HepG2 (cell line): ENCODE measurements around the gene KDM5B. TPM values are rescaled to one million over a fixed set of nuclear protein-coding genes. Genes with fewer than 3 reads are reported as not detected.

Source experiments
- DMTF1 ChIP-seq: sonication (generic); formaldehyde crosslinking; IDR thresholded peaks from 2 replicates; pipeline ENCODE4 v1.4.0; 2020; ENCODE audit warnings: mild to moderate bottlenecking, missing genetic modification reagents
- EED ChIP-seq: sonication (generic); formaldehyde crosslinking; IDR thresholded peaks from 2 replicates; pipeline ENCODE4 v1.5.0; 2020; ENCODE audit warnings: mild to moderate bottlenecking, missing genetic modification reagents
- GATAD2A ChIP-seq: IDR thresholded peaks from 2 replicates; pipeline ENCODE4 v1.6.1; 2016
- HIVEP1 ChIP-seq: sonication (generic); formaldehyde crosslinking; IDR thresholded peaks from 2 replicates; pipeline ENCODE4 v1.4.0; 2020; ENCODE audit warnings: mild to moderate bottlenecking, missing genetic modification reagents
- HNRNPH1 ChIP-seq: fragments of 200-400 bp; formaldehyde crosslinking; optimal IDR thresholded peaks from 2 replicates; pipeline ENCODE3; 2017; ENCODE audit warnings: mild to moderate bottlenecking, low read depth, low read length
- KLF9 ChIP-seq: IDR thresholded peaks from 2 replicates; pipeline ENCODE4 v1.6.1; 2016; ENCODE audit warnings: low read depth
- MAF1 ChIP-seq: sonication (generic); formaldehyde crosslinking; IDR thresholded peaks from 2 replicates; pipeline ENCODE4 v1.5.0; 2020; ENCODE audit warnings: missing genetic modification reagents, borderline replicate concordance
- NAIF1 ChIP-seq: sonication (generic); formaldehyde crosslinking; IDR thresholded peaks from 2 replicates; pipeline ENCODE4 v1.5.0; 2020; ENCODE audit warnings: mild to moderate bottlenecking, missing genetic modification reagents, borderline replicate concordance
- NCOA5 ChIP-seq: sonication (generic); formaldehyde crosslinking; IDR thresholded peaks from 2 replicates; pipeline ENCODE4 v1.4.0; 2020; ENCODE audit warnings: missing genetic modification reagents
- PCBP1 ChIP-seq: fragments of 200-400 bp; formaldehyde crosslinking; IDR thresholded peaks from 2 replicates; pipeline ENCODE4 v1.6.1; 2017; ENCODE audit warnings: mild to moderate bottlenecking, low read depth, low read length, borderline replicate concordance
- PITX1 ChIP-seq: sonication (generic); formaldehyde crosslinking; IDR thresholded peaks from 2 replicates; pipeline ENCODE4 v1.5.1; 2020; ENCODE audit warnings: mild to moderate bottlenecking, missing genetic modification reagents
- PPARG ChIP-seq: conservative IDR thresholded peaks from 2 replicates; pipeline ENCODE4 v1.6.1; 2016; ENCODE audit warnings: missing biosample characterization, missing genetic modification reagents
- SMARCE1 ChIP-seq: fragments of 450-650 bp; IDR thresholded peaks from 2 replicates; pipeline ENCODE4 v1.6.1; 2017; ENCODE audit warnings: borderline replicate concordance
- SNAPC2 ChIP-seq: sonication (generic); formaldehyde crosslinking; IDR thresholded peaks from 2 replicates; pipeline ENCODE4 v1.8.1; 2022; ENCODE audit warnings: mild to moderate bottlenecking, missing genetic modification reagents
- SOX6 ChIP-seq, 2 experiments: fragments of 450-650 bp in 1 of 2; sonication (generic) in 1 of 2; formaldehyde crosslinking in 1 of 2; IDR thresholded peaks; 2 replicates each; pipeline versions ENCODE4 v1.4.0 to v1.6.1; 2017 to 2020; ENCODE audit warnings: antibody characterized with exemption in 1 of 2, mild to moderate bottlenecking in 1 of 2, missing genetic modification reagents in 1 of 2
- THYN1 ChIP-seq: sonication (generic); formaldehyde crosslinking; IDR thresholded peaks from 2 replicates; pipeline ENCODE4 v1.8.1; 2023; ENCODE audit warnings: low read depth, mild to moderate bottlenecking, moderate library complexity, missing genetic modification reagents, borderline replicate concordance
- TIGD3 ChIP-seq: sonication (generic); formaldehyde crosslinking; IDR thresholded peaks from 2 replicates; pipeline ENCODE4 v1.5.1; 2020; ENCODE audit warnings: mild to moderate bottlenecking, missing genetic modification reagents, borderline replicate concordance
- U2AF2 ChIP-seq: fragments of 200-400 bp; formaldehyde crosslinking; IDR thresholded peaks from 2 replicates; pipeline ENCODE4 v1.6.1; 2017; ENCODE audit warnings: low read depth, mild to moderate bottlenecking, low read length
- ZBTB20 ChIP-seq: sonication (generic); formaldehyde crosslinking; IDR thresholded peaks from 2 replicates; pipeline ENCODE4 v1.8.1; 2023; ENCODE audit warnings: missing genetic modification reagents, low read depth, mild to moderate bottlenecking, borderline replicate concordance
- ZBTB7A ChIP-seq: sonication (generic); formaldehyde crosslinking; IDR thresholded peaks from 2 replicates; pipeline ENCODE4 v1.8.0; 2022; ENCODE audit warnings: mild to moderate bottlenecking, missing genetic modification reagents
- ZFP37 ChIP-seq: sonication (generic); formaldehyde crosslinking; IDR thresholded peaks from 2 replicates; pipeline ENCODE4 v1.4.0; 2020; ENCODE audit warnings: missing genetic modification reagents, borderline replicate concordance
- ZFP41 ChIP-seq: sonication (generic); formaldehyde crosslinking; IDR thresholded peaks from 2 replicates; pipeline ENCODE4 v1.4.0; 2020; ENCODE audit warnings: mild to moderate bottlenecking, missing genetic modification reagents, borderline replicate concordance
- ZFP90 ChIP-seq: sonication (generic); formaldehyde crosslinking; IDR thresholded peaks from 2 replicates; pipeline ENCODE4 v1.8.0; 2022; ENCODE audit warnings: missing genetic modification reagents, mild to moderate bottlenecking, inconsistent platforms, borderline replicate concordance
- ZNF253 ChIP-seq: sonication (generic); formaldehyde crosslinking; IDR thresholded peaks from 2 replicates; pipeline ENCODE4 v1.8.0; 2022; ENCODE audit warnings: mild to moderate bottlenecking, missing genetic modification reagents, borderline replicate concordance
- ZNF678 ChIP-seq: sonication (generic); formaldehyde crosslinking; IDR thresholded peaks from 2 replicates; pipeline ENCODE4 v1.4.0; 2020; ENCODE audit warnings: mild to moderate bottlenecking, missing genetic modification reagents
- ZNF766 ChIP-seq: sonication (generic); formaldehyde crosslinking; IDR thresholded peaks from 2 replicates; pipeline ENCODE4 v1.5.0; 2020; ENCODE audit warnings: missing genetic modification reagents, borderline replicate concordance
- ZNF782 ChIP-seq: sonication (generic); formaldehyde crosslinking; IDR thresholded peaks from 2 replicates; pipeline ENCODE4 v1.4.0; 2020; ENCODE audit warnings: missing genetic modification reagents, mild to moderate bottlenecking, borderline replicate concordance
- polyA plus RNA-seq, 8 experiments: library from polyadenylated mRNA; depleted of rRNA in 3 of 8; stranded (reverse) in 7 of 8; unstranded in 1 of 8; fragments of >200 nt; fragmentation: Illumina TruSeq in 4 of 8; extraction: Trizol in 4 of 8; gene quantifications; 2 replicates each; pipeline versions ENCODE4 v1.2.1 to v1.2.3, GENCODE V29; 2011 to 2016; ENCODE audit warnings: low read depth in 4 of 8, missing spikeins in 1 of 8, mixed read lengths in 1 of 8; ENCODE audit not compliant: insufficient read depth in 1 of 8
- total RNA-seq, 5 experiments: library from RNA; depleted of rRNA; stranded (reverse); fragments of >200 nt; fragmentation: Illumina TruSeq; extraction: Trizol; gene quantifications; 2 replicates each; pipeline ENCODE4 v1.2.3, GENCODE V29; 2016; ENCODE audit warnings: low read depth in 1 of 5

KDM5B gene
- total and polyA plus RNA-seq, 2 of the 13 experiments (the other 11 are each of a cell fraction or from before 2014, with no cell fraction given), result 34.2 to 35.4 TPM

GRCh38 chr1:202807926-202808757 lies at the start of gene KDM5B (continued):
- no peak for TF ChIP-seq SOX6 (IDR thresholded peaks at IDR 0.05)
- peak; percentile 48 for TF ChIP-seq SOX6 (CRISPR knock-in tag; IDR thresholded peaks at IDR 0.05)
- peak; percentile 66; the same call in 1 of the 2 replicates for TF ChIP-seq PITX1 (CRISPR knock-in tag)
- peak; percentile 49; the same call in 1 of the 2 replicates for TF ChIP-seq NAIF1 (CRISPR knock-in tag)
- peak; percentile 97 for TF ChIP-seq PCBP1
- peak; percentile 45; the same call in 1 of the 2 replicates for TF ChIP-seq HIVEP1
- peak; percentile 85; the same call in 1 of the 2 replicates for TF ChIP-seq ZNF678 (CRISPR knock-in tag)
- no peak; the same call in 1 of the 2 replicates for TF ChIP-seq PPARG (CRISPR knock-in tag)
- no peak for TF ChIP-seq THYN1 (CRISPR knock-in tag)
- 0 out of 2 replicates have a peak, but pooled peaks have one; percentile 41 for TF ChIP-seq SNAPC2 (CRISPR knock-in tag)
- TF ChIP-seq DMTF1 (CRISPR knock-in tag), result no peak
- no peak for TF ChIP-seq MAF1 (CRISPR knock-in tag)
- 0 out of 2 replicates have a peak, but pooled peaks have one; percentile 57 for TF ChIP-seq GATAD2A
- no peak for TF ChIP-seq KLF9 (CRISPR knock-in tag)
- TF ChIP-seq ZNF253 (CRISPR knock-in tag), result peak; percentile 33; the same call in 1 of the 2 replicates
- no peak for TF ChIP-seq ZFP37 (CRISPR knock-in tag)
- no peak for TF ChIP-seq NCOA5 (CRISPR knock-in tag)
- no peak; the same call in 1 of the 2 replicates for TF ChIP-seq ZBTB7A
- TF ChIP-seq HNRNPH1, result no peak
- no peak for TF ChIP-seq SMARCE1
- TF ChIP-seq TIGD3 (CRISPR knock-in tag), result no peak
- no peak for TF ChIP-seq ZBTB20 (CRISPR knock-in tag)
- TF ChIP-seq U2AF2, result no peak
- TF ChIP-seq ZNF782, result no peak
- no peak for TF ChIP-seq ZFP41 (CRISPR knock-in tag)
- peak; percentile 72 for TF ChIP-seq EED
- TF ChIP-seq ZNF766 (CRISPR knock-in tag), result no peak
- TF ChIP-seq ZFP90, result no peak
